GM12872 (cell line): Measurements from ENCODE around the gene FAM216A.

ENCODE experiments used
- TF ChIP-seq, protein P1 (sequence below): IDR thresholded peaks from 3 replicates; pipeline ENCODE4 v1.5.1; 2011; ENCODE audit warnings: low read depth, mild to moderate bottlenecking, low read length, moderate library complexity; ENCODE audit not compliant: insufficient read depth

The FAM216A gene, protein sequence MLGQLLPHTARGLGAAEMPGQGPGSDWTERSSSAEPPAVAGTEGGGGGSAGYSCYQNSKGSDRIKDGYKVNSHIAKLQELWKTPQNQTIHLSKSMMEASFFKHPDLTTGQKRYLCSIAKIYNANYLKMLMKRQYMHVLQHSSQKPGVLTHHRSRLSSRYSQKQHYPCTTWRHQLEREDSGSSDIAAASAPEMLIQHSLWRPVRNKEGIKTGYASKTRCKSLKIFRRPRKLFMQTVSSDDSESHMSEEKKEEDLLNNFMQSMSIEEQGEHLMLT

DNA sequence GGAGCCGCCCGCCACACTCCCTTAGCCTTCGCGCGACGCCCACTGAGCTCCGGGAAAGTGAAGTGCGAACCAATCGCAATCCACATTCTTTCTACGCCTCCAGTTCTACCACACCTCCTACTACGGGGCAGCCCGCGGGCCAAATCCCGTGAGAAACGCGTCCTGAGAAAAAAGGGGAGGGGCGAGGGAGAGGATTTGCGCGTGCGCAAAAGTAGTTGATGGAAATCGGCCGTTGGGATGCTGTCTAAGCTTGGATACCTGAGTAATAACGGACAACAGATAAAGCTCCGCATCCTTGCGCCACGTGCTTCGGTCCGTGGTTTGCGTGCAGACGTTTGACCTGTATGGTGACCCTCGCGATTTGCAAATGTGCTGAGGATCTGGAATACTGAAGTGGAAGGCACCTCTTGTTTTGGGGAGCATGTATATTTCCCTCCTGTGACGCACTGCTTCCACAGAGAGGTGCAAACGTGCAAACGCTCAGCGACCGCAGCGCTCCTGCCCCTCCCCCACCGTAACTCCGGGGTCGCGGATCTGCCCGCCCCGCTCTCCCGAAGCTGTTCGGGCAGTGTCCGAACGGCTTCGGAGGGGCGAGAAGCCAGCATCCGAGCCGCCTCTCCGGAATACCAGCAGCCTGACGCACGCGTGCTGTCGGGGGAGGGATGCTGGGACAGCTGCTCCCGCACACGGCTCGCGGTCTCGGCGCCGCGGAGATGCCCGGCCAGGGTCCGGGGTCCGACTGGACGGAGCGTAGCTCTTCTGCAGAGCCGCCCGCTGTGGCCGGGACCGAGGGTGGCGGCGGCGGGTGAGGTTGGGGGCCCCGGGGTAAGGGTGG is at the start of gene FAM216A, which contains the start of gene GPN3:
TSS of gene FAM216A (plus strand) at position 632 of the 835 bp plus-strand sequence. CDS start at position 663, 31 bp downstream.
TSS of gene GPN3 (minus strand) at position 44 of the 835 bp plus-strand sequence. CDS start 54 bp downstream, outside the sequence.
- TF ChIP-seq, protein P1, sequence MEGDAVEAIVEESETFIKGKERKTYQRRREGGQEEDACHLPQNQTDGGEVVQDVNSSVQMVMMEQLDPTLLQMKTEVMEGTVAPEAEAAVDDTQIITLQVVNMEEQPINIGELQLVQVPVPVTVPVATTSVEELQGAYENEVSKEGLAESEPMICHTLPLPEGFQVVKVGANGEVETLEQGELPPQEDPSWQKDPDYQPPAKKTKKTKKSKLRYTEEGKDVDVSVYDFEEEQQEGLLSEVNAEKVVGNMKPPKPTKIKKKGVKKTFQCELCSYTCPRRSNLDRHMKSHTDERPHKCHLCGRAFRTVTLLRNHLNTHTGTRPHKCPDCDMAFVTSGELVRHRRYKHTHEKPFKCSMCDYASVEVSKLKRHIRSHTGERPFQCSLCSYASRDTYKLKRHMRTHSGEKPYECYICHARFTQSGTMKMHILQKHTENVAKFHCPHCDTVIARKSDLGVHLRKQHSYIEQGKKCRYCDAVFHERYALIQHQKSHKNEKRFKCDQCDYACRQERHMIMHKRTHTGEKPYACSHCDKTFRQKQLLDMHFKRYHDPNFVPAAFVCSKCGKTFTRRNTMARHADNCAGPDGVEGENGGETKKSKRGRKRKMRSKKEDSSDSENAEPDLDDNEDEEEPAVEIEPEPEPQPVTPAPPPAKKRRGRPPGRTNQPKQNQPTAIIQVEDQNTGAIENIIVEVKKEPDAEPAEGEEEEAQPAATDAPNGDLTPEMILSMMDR, result no peak

DNA sequence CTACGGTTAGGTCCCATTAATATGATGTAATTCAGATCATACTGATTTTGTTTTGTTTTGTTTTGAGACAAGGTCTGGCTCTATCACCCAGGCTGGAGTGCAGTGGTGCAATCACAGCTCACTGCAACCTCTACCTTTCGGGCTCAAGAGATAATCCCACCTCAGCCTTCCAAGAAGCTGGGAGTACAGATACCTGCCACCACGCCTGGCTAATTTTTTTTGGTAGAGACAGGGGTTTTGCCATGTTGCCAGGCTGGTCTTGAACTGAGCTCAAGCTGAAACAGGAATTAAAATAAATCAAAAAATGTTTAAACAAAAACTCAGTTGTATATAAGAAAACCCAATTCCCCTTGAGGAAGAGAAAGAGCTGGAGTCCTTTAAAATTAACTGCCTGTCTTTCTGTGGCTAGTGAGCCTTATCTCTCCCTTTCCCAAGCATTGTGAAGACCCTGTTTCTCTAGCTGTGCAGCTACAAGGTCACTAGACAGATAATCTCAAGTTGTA is 47.4 kb upstream of the FAM216A start:
- TF ChIP-seq, protein P1, result no peak

DNA sequence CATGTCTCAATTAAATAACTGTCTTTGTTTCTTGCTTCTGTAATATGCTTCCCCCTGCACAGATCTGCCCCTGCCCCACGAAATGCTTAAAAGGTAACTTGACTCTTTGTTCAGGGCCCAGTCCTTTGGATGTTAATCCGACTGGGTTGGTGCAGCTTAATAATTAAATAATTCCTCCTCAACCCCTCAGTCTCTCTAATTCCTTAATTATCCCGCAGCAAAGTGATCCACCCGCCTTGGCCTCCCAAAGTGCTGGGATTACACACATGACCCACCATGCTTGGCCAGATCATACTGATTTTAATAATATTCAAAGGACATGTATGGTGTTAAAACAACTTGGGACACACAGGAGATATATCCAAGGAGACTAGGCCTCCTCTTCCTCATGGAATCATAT is 46.9 kb upstream of the FAM216A start:
- TF ChIP-seq, protein P1, result no peak

DNA sequence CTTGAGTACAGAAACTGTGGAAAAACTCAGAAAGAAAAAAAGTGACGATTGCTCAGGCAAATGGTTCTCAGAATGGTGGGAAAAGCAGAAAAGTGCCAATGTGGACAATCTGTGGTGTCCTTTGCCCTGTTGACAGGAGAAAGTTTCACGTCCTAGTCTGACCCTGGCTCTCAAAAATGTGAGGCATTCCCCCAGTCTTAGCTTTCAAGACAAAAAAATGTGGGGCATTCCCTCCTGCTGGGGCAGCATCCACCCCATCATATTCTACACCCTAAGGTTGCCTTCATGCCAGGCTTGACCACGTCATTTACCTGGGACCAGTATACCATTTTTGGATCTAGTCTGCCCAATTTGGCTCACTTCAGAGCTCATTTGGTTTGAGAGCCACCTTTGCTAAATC is 44.4 kb upstream of the FAM216A start:
- TF ChIP-seq, protein P1, result no peak

DNA sequence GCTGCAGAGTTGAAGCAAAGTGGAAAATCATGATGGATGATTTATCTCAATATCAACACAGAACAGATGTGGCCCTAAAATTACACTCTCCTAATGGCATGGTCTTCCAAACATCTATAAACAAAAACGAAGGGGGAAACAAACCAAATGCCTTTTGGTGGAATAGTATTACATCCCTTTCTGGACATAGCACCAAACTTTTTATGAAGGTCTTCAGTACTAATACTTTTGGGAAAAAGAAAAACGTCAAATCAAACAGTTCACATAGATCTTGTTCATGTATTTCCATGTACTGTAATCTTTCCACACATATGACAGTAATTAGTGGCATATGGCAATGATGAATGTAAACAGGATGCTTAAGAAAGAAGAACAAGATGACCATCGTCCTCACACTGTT is 42.2 kb upstream of the FAM216A start:
- TF ChIP-seq, protein P1, result no peak

DNA sequence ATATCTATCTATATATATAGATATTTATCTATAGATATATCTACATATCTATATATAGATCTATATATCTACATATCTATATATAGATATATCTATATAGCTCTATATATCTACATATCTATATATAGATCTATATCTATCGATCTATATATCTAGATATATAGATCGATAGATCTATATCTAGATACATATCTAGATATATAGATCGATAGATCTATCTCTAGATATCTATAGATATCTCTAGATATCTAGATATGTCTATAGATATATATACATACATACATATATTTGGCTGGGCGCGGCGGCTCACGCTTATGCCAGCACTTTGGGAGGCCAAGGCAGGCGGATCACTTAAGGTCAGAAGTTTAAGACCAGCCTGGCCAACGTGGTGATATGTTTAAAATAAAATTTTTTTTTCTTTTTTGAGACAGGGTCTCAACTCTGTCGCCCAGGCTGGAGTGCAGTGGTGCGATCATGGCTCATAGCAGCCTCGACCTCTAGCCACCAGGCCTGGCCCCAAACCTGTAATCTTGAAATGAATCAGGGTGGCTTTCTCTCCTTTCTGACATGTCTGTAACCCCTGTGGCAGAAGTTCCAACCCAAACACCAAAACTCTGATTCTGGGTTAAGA is 36.6 kb upstream of the FAM216A start:
- TF ChIP-seq, protein P1, result no peak

DNA sequence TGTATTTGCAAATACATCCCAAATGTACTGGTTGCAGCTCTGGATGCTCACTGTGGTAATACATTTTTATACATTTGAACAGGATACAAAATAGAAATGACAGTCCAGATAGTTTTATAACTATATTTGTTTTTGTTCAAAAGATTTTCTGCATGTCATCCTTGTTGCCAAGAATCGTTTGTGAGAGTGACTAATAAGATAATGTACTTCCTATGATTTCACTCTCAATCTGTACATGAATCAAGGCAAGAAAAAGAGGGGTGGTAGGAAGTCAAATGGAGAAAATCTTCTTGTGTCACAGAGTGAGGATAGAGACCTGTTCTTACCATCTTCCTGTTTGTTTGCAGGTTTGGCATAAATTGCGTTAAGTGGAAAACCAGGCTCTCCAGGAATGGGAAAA is 32.4 kb upstream of the FAM216A start:
- TF ChIP-seq, protein P1, result no peak
